SK-MEL-5 (cell line): ENCODE measurements around the gene APOL2. TPM values are rescaled to one million over a fixed set of nuclear protein-coding genes. Genes with fewer than 3 reads are reported as not detected.
"Not testable (repeated sequence)": the region's sequence is repeated elsewhere in the genome, so short reads cannot be mapped to it uniquely, and the experiment has no call there.

Source experiments
- DNase-seq: peaks from one replicate; pipeline ENCODE4 v3.0.0-alpha.2; 2016; ENCODE audit warnings: low read depth, low spot score
- in situ Hi-C: cut with HindIII; loops from 2 replicates; pipeline ENCODE4 v1.10.0; 2016; ENCODE audit warnings: low sequenced_read_pairs, high pct_unique_total_duplicates, low pct_unique_long_range_greater_than_20kb
- total RNA-seq: library from RNA; depleted of rRNA; stranded (reverse); fragments of >200 nt; shearing (Covaris generic); gene quantifications from 2 replicates; pipeline ENCODE4 v1.2.3, GENCODE V29; 2014

APOL2 gene
- total RNA-seq, 1 experiment from 2014 or later, result 36.4 TPM

DNA sequence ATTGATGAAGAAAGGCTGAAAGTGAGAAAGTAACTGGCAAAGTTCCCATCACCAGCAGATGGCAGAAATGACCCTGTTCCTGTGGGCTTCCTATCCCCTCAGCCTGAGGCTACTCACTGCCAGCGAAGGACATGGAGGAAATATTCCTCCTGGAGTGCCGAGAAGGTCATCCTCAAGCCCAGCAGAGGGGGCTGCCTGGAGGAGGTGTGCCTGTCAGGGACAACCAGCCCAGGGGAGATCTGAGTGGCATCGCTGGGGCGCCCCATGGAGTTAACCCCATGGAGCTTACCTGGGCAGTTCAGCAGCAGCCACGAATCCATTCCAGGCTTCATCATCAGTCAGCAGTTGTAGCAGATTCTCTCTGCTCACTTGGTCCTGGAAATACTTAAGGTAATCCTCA, 8.3 kb downstream of the APOL2 start:
- DNase-seq, in situ Hi-C loops: not testable (repeated sequence)

- in situ Hi-C loops, DNase-seq: not testable (repeated sequence)
These were observed 9.7 kb downstream of the APOL2 start for GRCh38 chr22:36229649-36230048.

DNA sequence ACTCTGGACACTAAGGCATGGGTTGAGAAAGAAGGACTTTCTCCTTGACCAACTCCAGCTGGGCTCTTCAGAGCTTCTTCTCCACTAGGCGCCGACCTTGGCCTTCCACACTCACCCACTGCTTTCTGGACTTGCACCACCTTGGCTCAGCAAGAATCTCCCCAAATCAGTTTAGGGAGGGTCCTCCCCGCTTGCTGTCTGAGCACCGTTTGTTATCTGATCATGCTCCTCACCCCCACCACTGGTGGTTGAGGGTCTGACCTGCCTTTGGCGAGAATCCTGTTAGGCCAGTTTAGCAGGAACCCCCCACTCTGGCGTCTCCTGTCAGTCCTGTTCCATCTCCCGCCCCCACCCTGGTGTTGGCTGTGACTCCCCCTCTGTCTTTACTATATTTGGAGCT, 10.4 kb downstream of the APOL2 start:
- DNase-seq, result no peak
- in situ Hi-C loops, result no loop called here

- DNase-seq, in situ Hi-C loops: not testable (repeated sequence)
These were observed 11.0 kb downstream of the APOL2 start for GRCh38 chr22:36228369-36228768.

GRCh38 chr22:36227806-36228205, 11.5 kb downstream of the APOL2 start:
- DNase-seq, result no peak
- in situ Hi-C loops, result no loop called here

DNA sequence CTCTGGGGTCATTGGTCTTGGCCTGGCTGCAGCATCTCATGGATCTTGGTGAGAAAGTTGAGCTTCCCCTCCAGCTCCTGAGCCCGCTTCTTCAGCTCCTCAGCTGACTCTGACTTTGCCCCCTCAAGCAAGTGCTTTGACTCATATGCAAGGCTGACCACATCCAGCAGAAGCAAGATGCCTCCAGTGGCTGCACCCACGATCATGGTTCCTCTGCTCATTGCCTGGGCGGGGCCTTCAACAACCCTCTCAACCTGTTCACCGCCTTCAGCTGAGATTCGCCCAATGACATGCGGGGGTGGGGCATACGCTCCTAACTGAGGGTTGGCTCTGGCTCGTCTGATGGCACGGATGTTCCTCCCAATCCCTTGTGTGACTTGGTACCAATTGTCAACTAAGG, 11.9 kb downstream of the APOL2 start:
- DNase-seq, result no peak
- in situ Hi-C loops, result no loop called here

GRCh38 chr22:36226189-36226588, 13.1 kb downstream of the APOL2 start:
- in situ Hi-C loops, result no loop called here
- DNase-seq, result no peak

- DNase-seq, result no peak
- in situ Hi-C loops, result no loop called here
These were observed 13.9 kb downstream of the APOL2 start for GRCh38 chr22:36225333-36225922.

GRCh38 chr22:36224245-36224644, 15.1 kb downstream of the APOL2 start:
- no peak for DNase-seq

DNA sequence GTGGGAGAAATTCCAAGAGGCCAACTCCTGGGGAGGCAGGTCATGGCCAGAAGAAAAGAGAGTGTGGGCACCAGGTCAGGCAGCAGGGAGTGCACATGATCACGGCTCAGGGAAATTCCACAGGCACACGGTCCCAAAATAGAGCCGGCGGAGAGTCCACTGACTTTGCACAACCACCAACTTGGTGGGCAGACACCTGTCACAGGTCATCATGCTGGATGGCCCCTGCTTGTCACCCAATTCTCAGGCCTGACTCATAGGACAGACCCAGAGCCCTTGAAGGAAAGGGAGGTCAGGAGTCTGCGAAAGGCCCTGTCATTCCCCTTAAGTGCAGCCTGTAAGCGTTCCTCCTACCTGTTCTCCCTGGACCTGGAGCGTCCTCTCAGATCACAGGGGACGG, 15.8 kb downstream of the APOL2 start:
- no peak for DNase-seq
- in situ Hi-C loops, result no loop called here

More at GRCh38 chr22:36224245-36224644, 15.1 kb downstream of the APOL2 start:
- in situ Hi-C loops, result no loop called here

DNA sequence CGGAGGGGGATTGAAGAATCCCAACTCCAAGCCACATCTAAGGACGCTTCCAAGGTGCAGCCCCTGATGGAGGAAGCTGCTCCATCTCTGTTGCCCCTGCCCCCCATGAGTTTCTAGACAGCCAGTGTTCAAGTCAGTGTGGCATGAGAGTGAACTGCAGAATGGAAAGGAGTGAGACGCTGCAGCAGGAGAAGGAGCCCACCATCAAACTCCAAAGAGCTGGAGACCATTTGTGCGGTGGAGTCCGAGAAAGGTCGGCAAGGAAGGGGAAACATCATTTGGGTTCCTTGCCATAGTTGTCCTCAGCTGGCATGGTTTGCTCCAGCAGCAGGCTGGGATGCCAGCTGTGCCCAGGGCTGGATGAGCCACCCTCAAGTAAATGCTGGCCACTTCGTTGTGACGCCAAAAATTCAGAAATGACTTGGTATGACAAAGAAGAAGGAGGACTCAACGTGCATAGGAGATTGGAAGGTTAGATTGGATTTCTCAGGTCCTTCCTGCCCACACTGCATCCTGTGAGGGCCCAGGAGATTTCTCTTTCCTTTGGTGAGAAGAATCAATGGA, 16.4 kb downstream of the APOL2 start:
- in situ Hi-C loops, result no loop called here
- DNase-seq, result no peak

GRCh38 chr22:36221799-36222751, 17.3 kb downstream of the APOL2 start:
- peak; percentile 51 for DNase-seq
- in situ Hi-C loops, result no loop called here

DNA sequence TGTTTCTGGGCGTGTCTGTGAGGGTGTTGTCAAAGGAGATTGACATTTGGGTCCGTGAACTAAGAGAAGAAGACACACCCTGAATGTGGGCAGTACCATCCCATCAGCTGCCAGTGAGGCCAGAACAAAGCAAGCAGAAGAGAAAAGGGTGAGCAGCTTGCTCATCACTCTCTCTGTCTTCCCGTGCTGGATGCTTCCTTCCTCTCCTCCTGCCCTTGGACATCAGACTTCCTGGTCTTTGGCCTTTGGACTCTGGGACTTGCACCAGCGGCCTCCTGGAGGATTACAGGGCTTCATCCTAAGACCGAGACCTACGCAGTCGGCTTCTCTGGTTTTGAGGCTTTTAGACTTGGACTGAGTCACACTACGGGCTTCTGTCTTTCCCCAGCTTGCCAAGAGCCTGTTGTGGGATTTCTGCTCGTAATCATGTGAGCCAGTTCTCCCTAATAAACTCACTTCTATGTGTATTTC, 18.8 kb downstream of the APOL2 start:
- DNase-seq, result peak; percentile 28
- in situ Hi-C loops, result no loop called here

DNA sequence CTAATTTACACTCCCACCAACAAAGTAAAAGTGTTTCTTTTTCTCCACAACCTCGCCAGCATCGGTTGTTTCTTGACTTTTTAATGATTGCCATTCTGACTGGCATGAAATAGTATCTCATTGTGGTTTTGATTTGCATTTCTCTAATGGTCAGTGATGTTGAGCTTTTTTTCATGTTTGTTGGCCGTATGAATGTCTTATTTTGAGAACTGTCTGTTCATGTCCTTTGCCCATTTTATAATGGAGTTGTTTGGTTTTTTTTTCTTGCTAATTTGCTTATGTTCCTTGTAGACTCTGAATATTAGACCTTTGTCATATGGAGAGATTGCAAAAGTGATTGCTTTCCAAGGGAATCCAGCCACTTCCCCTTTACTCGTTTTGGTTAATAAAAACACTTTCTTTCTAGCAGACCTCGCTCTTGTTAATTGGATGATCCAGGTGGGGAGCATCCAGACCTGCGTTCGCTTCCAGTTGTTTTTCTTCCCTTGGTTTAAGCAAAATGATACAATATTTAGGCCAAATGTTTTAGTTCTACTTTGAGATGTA, 20.6 kb downstream of the APOL2 start:
- no peak for DNase-seq
- in situ Hi-C loops, result no loop called here

- in situ Hi-C loops, result no loop called here
These were observed 23.3 kb downstream of the APOL2 start for GRCh38 chr22:36215981-36216380.

DNA sequence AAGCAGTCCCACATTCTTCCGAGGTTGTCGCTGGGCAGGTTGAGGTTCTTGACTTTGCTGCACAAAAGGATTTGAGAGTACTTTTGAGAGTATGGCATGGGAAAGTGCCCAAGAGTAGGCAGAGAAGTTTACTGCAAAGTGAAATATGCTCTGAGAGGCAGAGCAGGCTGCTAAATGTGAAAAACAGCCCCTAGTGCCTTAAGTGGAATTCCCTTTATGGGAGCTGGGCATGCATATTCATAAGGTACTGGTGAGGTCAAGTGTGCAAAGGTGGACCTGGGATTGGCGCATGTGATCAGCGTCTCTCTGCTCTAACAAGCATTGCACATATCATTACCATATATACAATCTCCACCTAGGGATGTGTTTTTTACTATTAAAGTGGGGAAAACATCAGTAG, 25.7 kb downstream of the APOL2 start:
- in situ Hi-C loops, result no loop called here
- DNase-seq, result no peak

More at GRCh38 chr22:36215981-36216380, 23.3 kb downstream of the APOL2 start:
- DNase-seq, result no peak

DNA sequence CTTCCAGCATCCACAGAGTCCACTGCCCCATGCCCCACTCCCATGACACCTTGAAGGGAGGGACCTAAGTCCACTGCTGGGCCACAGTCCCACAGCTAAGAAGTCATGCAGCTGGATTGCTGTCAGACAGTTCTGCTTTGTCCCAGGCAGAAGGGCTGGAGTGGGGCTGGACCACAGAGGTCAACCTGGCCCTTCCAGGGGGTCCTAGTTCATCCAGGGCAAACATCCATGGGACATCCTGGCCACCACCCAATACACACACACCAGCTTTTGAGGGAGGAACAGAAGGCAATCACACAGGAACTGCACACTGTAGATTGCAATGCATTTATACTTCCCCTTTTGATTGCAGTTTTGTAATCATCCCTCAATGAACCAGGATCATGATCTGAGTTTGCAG, 26.4 kb downstream of the APOL2 start:
- DNase-seq, result no peak
- in situ Hi-C loops, result no loop called here

DNA sequence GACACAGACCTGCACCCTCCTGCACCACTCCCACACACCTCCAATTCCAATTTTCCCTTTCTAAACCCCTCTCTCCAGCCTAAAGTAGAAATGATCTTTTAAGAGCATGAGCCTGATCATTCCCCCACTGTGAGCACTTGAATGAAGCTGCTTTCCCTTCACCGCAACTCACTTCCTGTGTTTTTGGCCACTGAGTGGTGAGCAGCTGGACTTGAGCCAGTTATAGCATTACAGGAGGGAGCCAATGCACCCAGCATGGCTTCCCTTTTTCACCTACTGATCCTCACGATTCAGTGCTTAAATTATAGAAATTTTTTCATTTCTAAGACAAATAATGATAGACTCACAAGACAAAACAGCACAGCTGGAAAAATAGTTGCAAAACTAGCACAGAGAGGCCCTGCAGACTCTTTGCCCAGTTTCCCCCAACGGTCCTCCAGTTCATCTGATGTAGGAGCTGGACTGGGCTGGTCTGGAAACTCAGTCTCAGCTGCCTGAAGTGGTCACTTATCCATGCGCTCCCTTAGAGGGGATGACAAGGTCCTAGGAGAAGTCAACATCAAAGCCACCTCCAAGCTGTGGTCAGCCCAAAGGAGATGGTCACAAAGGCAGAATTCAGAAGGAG, 28.0 kb downstream of the APOL2 start:
- no peak for DNase-seq
- in situ Hi-C loops, result no loop called here
